GM21515 (cell line): ENCODE results near the gene TNF.

Experiments
- ATAC-seq: cut with Tn5 transposase; IDR thresholded peaks from one replicate; pipeline ENCODE4 v1.9.1; 2021; ENCODE audit not compliant: unreplicated experiment

The TNF gene

DNA sequence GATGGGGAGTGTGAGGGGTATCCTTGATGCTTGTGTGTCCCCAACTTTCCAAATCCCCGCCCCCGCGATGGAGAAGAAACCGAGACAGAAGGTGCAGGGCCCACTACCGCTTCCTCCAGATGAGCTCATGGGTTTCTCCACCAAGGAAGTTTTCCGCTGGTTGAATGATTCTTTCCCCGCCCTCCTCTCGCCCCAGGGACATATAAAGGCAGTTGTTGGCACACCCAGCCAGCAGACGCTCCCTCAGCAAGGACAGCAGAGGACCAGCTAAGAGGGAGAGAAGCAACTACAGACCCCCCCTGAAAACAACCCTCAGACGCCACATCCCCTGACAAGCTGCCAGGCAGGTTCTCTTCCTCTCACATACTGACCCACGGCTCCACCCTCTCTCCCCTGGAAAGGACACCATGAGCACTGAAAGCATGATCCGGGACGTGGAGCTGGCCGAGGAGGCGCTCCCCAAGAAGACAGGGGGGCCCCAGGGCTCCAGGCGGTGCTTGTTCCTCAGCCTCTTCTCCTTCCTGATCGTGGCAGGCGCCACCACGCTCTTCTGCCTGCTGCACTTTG lies at the start of gene TNF:
TSS of gene TNF (plus strand) at position 231 of the 567 bp plus-strand sequence. CDS start at position 408, 177 bp downstream.
- ATAC-seq = no peak

DNA sequence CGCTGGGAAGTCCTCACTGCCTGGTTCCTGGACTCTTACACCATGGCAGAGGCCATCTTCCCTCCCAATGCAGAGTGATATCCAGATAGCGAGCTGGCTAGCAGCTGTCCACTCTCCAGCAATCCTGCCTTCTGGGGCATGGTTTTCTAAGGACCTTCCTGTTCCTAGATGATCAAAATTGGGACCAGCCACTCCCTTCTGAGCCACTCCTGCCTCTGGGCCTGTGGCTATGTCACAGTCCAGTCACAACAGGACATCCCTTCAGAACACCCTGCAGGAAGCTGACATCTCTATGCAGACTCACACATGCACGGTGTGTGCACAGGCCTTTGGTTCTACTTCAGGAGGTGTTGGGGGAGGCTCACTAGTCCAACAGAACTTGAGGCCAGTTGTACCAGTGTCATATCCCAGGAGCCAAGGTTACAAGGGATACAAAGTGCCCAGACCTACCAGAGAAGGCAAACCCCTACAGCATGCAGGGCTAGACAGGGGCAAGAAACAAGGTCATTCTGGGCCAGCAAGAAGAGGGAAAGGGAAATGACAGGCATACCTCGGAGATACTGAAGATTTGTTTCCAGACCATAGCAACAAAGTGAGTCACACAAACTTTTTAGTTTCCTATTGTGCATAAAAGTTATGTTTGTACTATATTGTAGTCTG lies 49.3 kb upstream of the TNF start:
- ATAC-seq = no peak

DNA sequence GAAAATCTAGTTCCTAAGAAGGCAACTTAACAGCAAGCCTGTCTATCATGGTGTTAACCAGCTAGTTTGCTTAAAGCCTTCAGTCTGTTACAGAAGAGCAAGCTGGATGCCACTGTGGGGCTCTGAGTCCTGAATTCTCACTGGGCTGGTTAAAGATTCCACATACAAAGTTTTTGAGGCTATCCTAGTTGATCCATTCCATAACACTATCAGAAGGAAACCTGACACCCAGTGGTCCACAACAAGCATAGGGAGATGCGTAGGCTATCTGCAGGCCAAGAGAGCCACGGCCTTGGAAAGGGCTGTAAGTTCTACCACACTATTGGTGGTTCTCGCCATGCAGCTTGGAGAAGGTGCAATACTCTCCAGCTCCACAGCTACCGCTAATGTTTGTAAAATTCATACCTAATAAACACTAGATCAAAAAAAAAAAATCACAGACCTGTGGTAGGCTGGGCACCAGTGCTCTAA lies 47.0 kb upstream of the TNF start:
- no peak for ATAC-seq

- ATAC-seq = no peak
Measured at GRCh38 chr6:31528821-31529328, 46.5 kb upstream of the TNF start, which contains the start of gene MCCD1. Gene MCCD1, plus strand, starts transcription at chr6:31528962. Its CDS starts 53 bp downstream, at chr6:31529015.

GRCh38 chr6:31529329-31530150 lies 45.8 kb upstream of the TNF start:
- no peak for ATAC-seq

DNA sequence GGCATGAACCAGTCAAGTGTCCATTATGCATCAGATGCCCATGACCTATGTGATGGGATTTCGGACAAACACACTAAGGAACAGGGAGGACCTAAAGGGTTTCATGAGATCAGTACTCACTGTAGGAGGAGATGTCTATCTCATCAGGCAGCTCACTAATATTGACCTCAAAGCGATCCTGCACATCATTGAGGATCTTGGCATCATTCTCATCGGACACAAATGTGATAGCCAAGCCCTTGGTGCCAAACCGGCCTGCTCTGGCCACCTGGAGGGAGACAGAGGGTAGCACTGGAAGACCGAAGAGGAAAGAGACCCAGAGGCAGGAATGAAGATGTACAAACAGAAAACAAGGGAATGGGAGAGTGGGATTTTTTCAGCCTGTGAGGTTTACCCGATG lies 44.7 kb upstream of the TNF start:
- no peak for ATAC-seq

DNA sequence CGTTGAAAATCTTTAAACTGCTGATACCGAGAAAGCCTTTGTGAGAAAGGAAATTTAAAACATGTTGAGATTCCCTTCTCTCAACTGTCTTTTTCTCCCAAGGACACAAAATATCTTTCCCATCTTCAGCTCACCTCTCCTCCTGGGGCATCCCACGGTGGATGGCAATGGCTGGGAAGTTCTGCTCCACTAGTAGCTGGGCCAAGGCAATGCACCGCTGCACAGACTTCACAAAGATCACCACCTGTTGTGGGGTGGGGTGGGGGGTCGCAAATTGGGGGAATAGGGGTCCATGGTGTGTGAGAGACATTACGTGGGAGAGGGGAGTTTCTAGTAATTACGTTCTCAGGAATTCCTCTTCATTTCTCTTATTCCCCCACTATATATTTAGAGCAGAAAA lies 44.2 kb upstream of the TNF start:
- no peak for ATAC-seq

DNA sequence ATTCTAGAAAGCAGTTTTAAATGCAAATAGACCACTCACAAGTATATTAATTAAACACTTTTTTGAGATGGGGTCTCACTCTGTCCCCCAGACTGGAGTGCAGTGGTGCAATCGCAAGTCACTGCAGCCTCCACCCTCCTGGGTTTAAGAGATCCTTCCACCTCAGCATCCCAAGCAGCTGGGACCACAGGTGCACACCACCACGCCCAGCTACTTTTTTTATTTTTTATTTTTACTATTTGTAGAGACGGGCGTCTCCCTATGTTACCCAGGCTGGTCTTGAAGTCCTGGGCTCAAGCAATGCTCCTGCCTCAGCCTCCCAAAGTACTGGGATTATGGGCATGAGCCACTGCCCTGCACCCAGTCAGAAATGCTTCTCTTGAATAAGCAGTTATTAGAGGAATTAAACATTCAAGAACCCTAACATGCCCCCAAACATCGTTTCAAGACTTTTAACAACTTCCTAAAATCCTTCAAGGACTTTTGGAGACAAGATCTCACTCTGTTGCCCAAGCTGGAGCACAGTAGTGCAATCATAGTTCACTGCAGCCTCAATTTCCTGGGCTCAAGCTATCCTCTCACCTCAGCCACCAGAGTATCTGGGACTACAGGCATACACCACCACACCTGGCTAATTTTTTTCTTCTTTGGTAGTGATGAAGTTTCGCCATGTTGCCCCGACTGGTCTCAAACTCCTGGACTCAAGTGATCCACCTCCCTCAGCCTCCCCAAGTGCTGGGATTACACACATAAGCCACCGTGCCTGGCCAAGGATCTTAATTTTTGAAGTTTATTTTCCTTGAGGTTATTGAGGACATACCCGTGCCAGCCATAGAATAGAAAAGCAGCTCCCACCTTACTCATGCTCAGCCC lies 43.4 kb upstream of the TNF start:
- ATAC-seq = no peak

GRCh38 chr6:31532644-31533454 lies 42.5 kb upstream of the TNF start:
- no peak for ATAC-seq

GRCh38 chr6:31533455-31533841 lies 41.9 kb upstream of the TNF start:
- no peak for ATAC-seq

- ATAC-seq = no peak
Measured at GRCh38 chr6:31534011-31534410, 41.4 kb upstream of the TNF start.

- no peak for ATAC-seq
Measured at GRCh38 chr6:31534521-31535040, 40.8 kb upstream of the TNF start.

- ATAC-seq = no peak
Measured at GRCh38 chr6:31535538-31536324, 39.6 kb upstream of the TNF start.

DNA sequence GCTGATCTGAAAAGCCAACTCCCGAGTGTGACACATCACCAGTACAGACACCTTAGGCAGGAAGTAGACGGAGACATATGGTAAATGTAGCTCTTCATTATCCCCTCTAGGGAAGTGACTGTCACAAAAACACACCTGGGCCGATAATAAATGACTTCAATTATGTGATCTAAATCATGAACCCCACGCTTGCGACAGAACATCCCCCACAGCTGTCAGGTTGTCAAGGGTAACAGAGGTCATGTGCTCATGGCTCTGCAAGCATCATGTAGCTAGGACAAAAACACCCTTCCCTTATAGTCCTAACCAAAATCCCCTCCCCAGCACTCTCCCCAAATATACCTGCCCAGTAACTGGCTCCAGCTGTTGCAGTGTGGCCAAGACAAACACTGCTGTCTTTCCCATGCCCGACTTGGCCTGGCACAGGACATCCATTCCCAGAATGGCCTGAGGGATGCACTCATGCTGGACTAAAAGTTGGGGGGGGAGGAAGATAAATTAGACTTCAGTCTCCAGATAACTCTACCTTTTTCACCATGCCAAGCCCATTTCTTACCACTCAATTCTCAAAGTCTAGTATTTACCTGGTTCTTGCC lies 36.5 kb upstream of the TNF start:
- ATAC-seq = no peak

DNA sequence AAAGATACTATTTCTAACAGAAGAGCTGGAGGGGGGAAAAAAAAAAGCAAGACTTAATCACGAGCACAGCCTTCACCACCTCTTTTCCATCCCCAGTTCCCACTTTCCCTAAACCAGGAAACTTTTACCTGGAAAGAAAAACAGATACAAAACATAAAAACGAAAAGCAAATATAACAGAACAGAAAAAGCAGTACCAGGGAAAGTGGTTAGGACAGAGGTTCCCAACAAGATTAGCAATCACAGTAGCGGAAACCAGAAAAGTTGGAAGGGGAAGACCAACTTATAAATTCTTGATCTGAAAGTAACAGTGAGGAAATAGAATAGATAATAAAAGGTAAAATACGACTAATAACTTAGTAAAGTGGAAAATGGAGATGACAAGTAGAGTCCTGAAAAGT lies 34.7 kb upstream of the TNF start:
- ATAC-seq = no peak

DNA sequence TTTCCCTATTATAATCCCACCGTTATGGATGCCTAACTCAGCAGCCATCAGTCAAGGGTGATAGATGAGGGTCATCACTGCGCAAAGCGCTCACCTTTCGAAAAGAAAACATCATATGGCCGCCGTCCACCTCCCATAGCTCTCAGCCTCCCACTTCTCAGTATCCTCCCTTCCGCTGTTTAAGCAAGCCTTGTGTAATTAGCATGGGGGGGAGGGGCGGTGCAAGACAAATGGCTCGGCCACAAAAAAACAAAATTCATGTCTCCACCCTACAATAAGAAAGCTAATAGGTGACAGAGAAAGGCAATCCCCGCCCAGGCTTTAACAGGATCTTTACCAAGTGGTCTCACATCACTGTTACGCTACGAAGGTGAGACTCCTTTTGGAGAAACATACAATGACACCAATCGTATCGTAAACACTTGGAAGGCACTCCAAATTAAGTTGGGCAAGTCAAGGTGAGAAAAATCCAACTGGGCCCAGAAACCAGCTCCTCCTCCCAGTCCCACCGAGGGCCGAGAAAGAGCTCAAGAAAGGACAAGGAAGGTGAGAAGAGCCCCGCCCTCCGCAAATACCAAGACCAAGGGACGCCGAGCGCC lies 34.2 kb upstream of the TNF start:
- ATAC-seq = peak; percentile 27

- peak; percentile 50 for ATAC-seq
Measured at GRCh38 chr6:31541658-31542521, 33.5 kb upstream of the TNF start, which contains the start of gene DDX39B. Gene DDX39B, minus strand, starts transcription at chr6:31542003. Its CDS starts 1,471 bp downstream, at chr6:31540532.
